ENCODE data around the gene CATSPER3. TPM values are rescaled to one million over a fixed set of nuclear protein-coding genes. Genes with fewer than 3 reads are reported as not detected.

The CATSPER3 gene
- total and polyA plus RNA-seq, 2 of the 8 experiments (the other 6 are each of a cell fraction or from before 2014, with no cell fraction given), result 0.62 TPM; not detected in 1

GRCh38 chr5:135041726-135042125, 74.0 kb downstream of the CATSPER3 start:
- Histone ChIP-seq H4K91ac (replicated peaks; ENCODE audit: insufficient read length, low read length) (no peak overlapping the region), H3K79me2 (ENCODE audit: control insufficient read depth in 1 of 2, insufficient read depth in 2 of 2, low read length in 2 of 2) (no peaks in the 10 kb centered on the region), H3K4me3 (ENCODE audit: extremely low read depth in 1 of 4, insufficient read depth in 2 of 4, low read depth in 3 of 4, low read length in 4 of 4) (no peak overlapping the region), H3K23ac (ENCODE audit: insufficient read length) (no peak overlapping the region), H2BK15ac (ENCODE audit: low read length) (no peak overlapping the region), H3K4me2 (ENCODE audit: insufficient read depth in 1 of 2, low read depth in 2 of 2, low read length in 2 of 2) (no peak overlapping the region; a peak in 1 of 4 replicates), H4K5ac (ENCODE audit: insufficient read length, low read depth, low read length) (no peak overlapping the region), H3K4me1 (replicated peaks in 1 of 4; ENCODE audit: control insufficient read depth in 3 of 4, insufficient read depth in 4 of 4, low read length in 3 of 4) (peaks cover 3 to 24% (median 14%) of the 10 kb centered on the region in 4 experiments; a peak in 6 of 7 replicates), H2BK120ac (replicated peaks; ENCODE audit: low read depth, low read length) (no peak overlapping the region), H4K8ac (ENCODE audit: extremely low read depth, insufficient read depth, low read length) (no peak overlapping the region), H3K14ac (ENCODE audit: insufficient read length) (no peak overlapping the region), H3K27ac (ENCODE audit: low read depth, low read length) (no peak overlapping the region), H3K56ac (replicated peaks; ENCODE audit: insufficient read length, low read depth, low read length) (no peak overlapping the region), H3K9ac (replicated peaks in 1 of 4; ENCODE audit: extremely low read depth in 1 of 4, low read depth in 3 of 4, low read length in 3 of 4) (no peak overlapping the region), H2BK20ac (ENCODE audit: low read length) (no peak overlapping the region), H3K79me1 (ENCODE audit: low read depth, low read length) (no peaks in the 10 kb centered on the region), H4K20me1 (replicated peaks in 1 of 2; ENCODE audit: control insufficient read depth in 1 of 2, insufficient read depth in 2 of 2, low read length in 2 of 2) (peaks cover 19 to 28% of the 10 kb centered on the region in 2 experiments), H2AK5ac (ENCODE audit: low read depth, low read length) (peak overlapping the region; percentile 67; the same call in 1 of the 2 replicates), H3K27me3 (replicated peaks in 1 of 4; ENCODE audit: control insufficient read depth in 3 of 4, extremely low read depth in 1 of 4, insufficient read depth in 3 of 4, low read length in 3 of 4) (peaks cover 82 to 100% (median 95%) of the 10 kb centered on the region in 4 experiments), H2BK5ac (ENCODE audit: low read depth, low read length) (no peak overlapping the region), H2AFZ (ENCODE audit: low read length) (no peak overlapping the region), H3K9me3 (ENCODE audit: insufficient read depth in 2 of 2, low read depth in 1 of 2, low read length in 1 of 2) (no peaks in the 10 kb centered on the region), H3K23me2 (ENCODE audit: low read depth, low read length) (peaks cover 12% of the 10 kb centered on the region; the same call in 1 of the 2 replicates), H3K18ac (ENCODE audit: extremely low read depth, low read length) (no peak overlapping the region), H3K4ac (replicated peaks; ENCODE audit: insufficient read length, low read depth, low read length) (no peak overlapping the region), H3K36me3 (ENCODE audit: control insufficient read depth in 2 of 4, insufficient read depth in 4 of 4, low read length in 3 of 4) (0 out of 8 replicates have a peak, but pooled peaks cover 0 to 3% (median 0%) of the 10 kb centered on the region in 4 experiments), H2BK12ac (ENCODE audit: low read depth, low read length) (0 out of 2 replicates have a peak overlapping the region, but pooled peaks have one; percentile 17)
- TF ChIP-seq RNF2 (IDR thresholded peaks at IDR 0.05; ENCODE audit: borderline replicate concordance, low read depth, low read length, missing control alignments, poor library complexity, severe bottlenecking) (peak; percentile 63), CBX8 (IDR thresholded peaks at IDR 0.05; ENCODE audit: borderline replicate concordance, low read depth, low read length) (0 out of 2 replicates have a peak, but pooled peaks have one; percentile 11), SIX5 (IDR thresholded peaks at IDR 0.05; ENCODE audit: low read depth, low read length) (no peak), POLR2A (IDR thresholded peaks at IDR 0.05; ENCODE audit: control extremely low read depth in 1 of 2, low read depth in 2 of 2, low read length in 2 of 2) (no peak), MAFK (IDR thresholded peaks at IDR 0.05; ENCODE audit: low read depth, low read length) (no peak), USF2 (IDR thresholded peaks at IDR 0.05; ENCODE audit: low read length) (no peak)
- DNase-seq (ENCODE audit: low read depth in 1 of 2, low spot score in 2 of 2), result no peak
- WGBS, 2 experiments (ENCODE audit: extremely low coverage in 1 of 2, insufficient coverage in 1 of 2, insufficient read length in 1 of 2, insufficient replicate concordance in 2 of 2, low coverage in 1 of 2, low lambda C conversion rate in 2 of 2, missing lambda C conversion rate in 1 of 2), result 33% methylated on average over 3 of the region's 3 CpGs; no CpG with 5 or more reads in 1 of the 2 experiments
- POLR2A ChIA-PET (ENCODE audit: partially characterized antibody), result interaction anchor here (4.0 kb wide), 1 partner anchor 11 kb away, joined by 20 read pairs; no protein-coding TSS in a partner anchor
- no peak for FAIRE-seq
- CTCF ChIA-PET (ENCODE audit: partially characterized antibody), result interaction anchor here (1.1 to 2.4 kb wide), 5 partner anchors 11 to 150 kb away, joined by 3 to 7 read pairs (median 3); partner anchors contain the start of gene PCBD2
